ENCODE results near the gene LRP1. TPM values are rescaled to one million over a fixed set of nuclear protein-coding genes. Genes with fewer than 3 reads are reported as not detected.

The LRP1 gene
- total RNA-seq, 3 donors from 2014 or later (not counting 1 experiment from before 2014, with no cell fraction given) = 6.7 to 13.1 (median 9.5) TPM

GRCh38 chr12:57080855-57081254 lies 47.4 kb upstream of the LRP1 start:
- H3K9me3 ChIP-seq (ENCODE audit: control insufficient read depth, insufficient read depth, low read length) = no peaks in the 10 kb centered on the region
- 71% methylated on average over 1 of the region's 1 CpG for WGBS (ENCODE audit: insufficient coverage)
- H3K27ac Mint-ChIP-seq = no peak overlapping the region
- H3K27me3 Mint-ChIP-seq (ENCODE audit: low read depth in 2 of 2) = no peaks in the 10 kb centered on the region
- H3K27ac ChIP-seq (ENCODE audit: low read length) = no peak overlapping the region
- H3K36me3 ChIP-seq (ENCODE audit: control insufficient read depth, insufficient read depth, low read length) = no peaks in the 10 kb centered on the region
- DNase-seq = no peak
- H3K27me3 ChIP-seq (ENCODE audit: control insufficient read depth, insufficient read depth, low read length) = no peaks in the 10 kb centered on the region
- TF ChIP-seq CTCF (IDR thresholded peaks at IDR 0.05) = no peak
- ATAC-seq = no peak
- no peaks in the 10 kb centered on the region for H3K9me3 Mint-ChIP-seq
- no peak overlapping the region for H3K4me3 ChIP-seq (ENCODE audit: low read length)
- intact Hi-C loops (cut with micrococcal nuclease) = no loop called here
- peaks cover 14% of the 10 kb centered on the region for H3K4me1 ChIP-seq (ENCODE audit: control insufficient read depth, insufficient read depth, low read length)
- no peak overlapping the region for H3K4me3 Mint-ChIP-seq
- H3K36me3 Mint-ChIP-seq = no peaks in the 10 kb centered on the region
- peaks cover 11 to 16% of the 10 kb centered on the region in 2 donors for H3K4me1 Mint-ChIP-seq

GRCh38 chr12:57085999-57086492 lies 42.2 kb upstream of the LRP1 start:
- Mint-ChIP-seq H3K4me3 (peak overlapping the region; percentile 96), H3K27ac (peak overlapping the region; percentile 92 to 95), H3K27me3 (ENCODE audit: low read depth in 2 of 2) (no peaks in the 10 kb centered on the region), H3K36me3 (no peaks in the 10 kb centered on the region), H3K9me3 (no peaks in the 10 kb centered on the region), H3K4me1 (peaks cover 23 to 37% of the 10 kb centered on the region in 2 donors)
- no peaks in the 10 kb centered on the region for H3K27me3 ChIP-seq (ENCODE audit: control insufficient read depth, insufficient read depth, low read length)
- no peak for ATAC-seq
- no peak for TF ChIP-seq CTCF (IDR thresholded peaks at IDR 0.05)
- no peaks in the 10 kb centered on the region for H3K9me3 ChIP-seq (ENCODE audit: control insufficient read depth, insufficient read depth, low read length)
- no peaks in the 10 kb centered on the region for H3K36me3 ChIP-seq (ENCODE audit: control insufficient read depth, insufficient read depth, low read length)
- intact Hi-C loops (cut with micrococcal nuclease) = loop anchor here (2.0 kb wide), 1 partner anchor 27 kb away; no protein-coding TSS in a partner anchor
- peak overlapping the region; percentile 100 for H3K27ac ChIP-seq (ENCODE audit: low read length)
- 37% methylated on average over 11 of the region's 12 CpGs for WGBS (ENCODE audit: insufficient coverage)
- peak in 1 of 2 donors; percentile 44 for DNase-seq
- H3K4me1 ChIP-seq (ENCODE audit: control insufficient read depth, insufficient read depth, low read length) = peaks cover 40% of the 10 kb centered on the region
- H3K4me3 ChIP-seq (ENCODE audit: low read length) = no peak overlapping the region

GRCh38 chr12:57086493-57087009 lies 41.7 kb upstream of the LRP1 start:
- Mint-ChIP-seq H3K27ac (peak overlapping the region; percentile 92 to 95), H3K9me3 (no peaks in the 10 kb centered on the region), H3K27me3 (ENCODE audit: low read depth in 2 of 2) (no peaks in the 10 kb centered on the region), H3K4me1 (peaks cover 23 to 37% of the 10 kb centered on the region in 2 donors), H3K4me3 (peak overlapping the region; percentile 96), H3K36me3 (no peaks in the 10 kb centered on the region)
- WGBS (ENCODE audit: insufficient coverage) = under 1% methylated on average over 13 of the region's 14 CpGs
- Histone ChIP-seq H3K4me3 (ENCODE audit: low read length) (peak overlapping the region; percentile 71), H3K4me1 (ENCODE audit: control insufficient read depth, insufficient read depth, low read length) (peaks cover 40% of the 10 kb centered on the region), H3K36me3 (ENCODE audit: control insufficient read depth, insufficient read depth, low read length) (no peaks in the 10 kb centered on the region), H3K27ac (ENCODE audit: low read length) (peak overlapping the region; percentile 100), H3K9me3 (ENCODE audit: control insufficient read depth, insufficient read depth, low read length) (no peaks in the 10 kb centered on the region), H3K27me3 (ENCODE audit: control insufficient read depth, insufficient read depth, low read length) (no peaks in the 10 kb centered on the region)
- no peak for ATAC-seq
- intact Hi-C loops (cut with micrococcal nuclease) = loop anchor here (2.0 kb wide), 1 partner anchor 26 kb away; no protein-coding TSS in a partner anchor
- TF ChIP-seq CTCF (IDR thresholded peaks at IDR 0.05) = no peak
- DNase-seq = peak in 1 of 2 donors; percentile 70
